Hepatocyte (in vitro differentiated cells): ENCODE results near the gene DCAF17. TPM values are rescaled to one million over a fixed set of nuclear protein-coding genes. Genes with fewer than 3 reads are reported as not detected.

Experiments used
- DNase-seq: peaks from one replicate; pipeline ENCODE4 v3.0.0-alpha.2; 2016; ENCODE audit warnings: low spot score
- H2AFZ ChIP-seq: fragments of 200-600 bp; sonication (generic); 2 replicates; pipeline ENCODE4 v1.6.0; 2016; ENCODE audit warnings: antibody characterized with exemption, mild to moderate bottlenecking
- H3K27ac ChIP-seq: fragments of 200-600 bp; sonication (generic); 2 replicates; pipeline ENCODE4 v1.5.1; 2016; ENCODE audit warnings: mild to moderate bottlenecking
- H3K27me3 ChIP-seq: fragments of 200-600 bp; sonication (generic); 2 replicates; pipeline ENCODE4 v1.6.1; 2016
- H3K36me3 ChIP-seq: fragments of 200-600 bp; sonication (generic); replicated peaks from 2 replicates; pipeline ENCODE4 v1.5.1; 2016; ENCODE audit warnings: low read depth; ENCODE audit not compliant: insufficient read depth
- H3K4me1 ChIP-seq: fragments of 200-600 bp; sonication (generic); 2 replicates; pipeline ENCODE4 v1.5.1; 2016; ENCODE audit warnings: mild to moderate bottlenecking, moderate library complexity; ENCODE audit not compliant: insufficient read depth
- H3K4me2 ChIP-seq: fragments of 200-600 bp; sonication (generic); 2 replicates; pipeline ENCODE4 v1.6.0; 2016
- H3K4me3 ChIP-seq: fragments of 200-600 bp; sonication (generic); 2 replicates; pipeline ENCODE4 v1.5.1; 2016; ENCODE audit warnings: mild to moderate bottlenecking
- H3K79me2 ChIP-seq: fragments of 200-600 bp; sonication (generic); 2 replicates; pipeline ENCODE4 v1.6.0; 2017; ENCODE audit warnings: mild to moderate bottlenecking
- H3K9me2 ChIP-seq: fragments of 200-600 bp; sonication (generic); replicated peaks from 2 replicates; pipeline ENCODE4 v1.6.0; 2017; ENCODE audit warnings: mild to moderate bottlenecking; ENCODE audit not compliant: insufficient read depth
- H3K9me3 ChIP-seq: fragments of 200-600 bp; sonication (generic); 2 replicates; pipeline ENCODE4 v1.5.1; 2016; ENCODE audit warnings: low read depth, mild to moderate bottlenecking
- H4K20me1 ChIP-seq: fragments of 200-600 bp; sonication (generic); 2 replicates; pipeline ENCODE4 v1.6.0; 2016; ENCODE audit warnings: mild to moderate bottlenecking; ENCODE audit not compliant: insufficient read depth, poor library complexity, severe bottlenecking
- CTCF ChIP-seq: fragments of 200-600 bp; sonication (generic); IDR thresholded peaks from 2 replicates; pipeline ENCODE4 v1.5.1; 2016; ENCODE audit warnings: antibody characterized with exemption, mild to moderate bottlenecking; ENCODE audit not compliant: poor library complexity
- EZH2 ChIP-seq: fragments of 200-600 bp; sonication (generic); IDR thresholded peaks from 2 replicates; pipeline ENCODE4 v1.6.1; 2016; ENCODE audit warnings: antibody characterized with exemption, mild to moderate bottlenecking, borderline replicate concordance
- EZH2phosphoT487 ChIP-seq: fragments of 200-600 bp; sonication (generic); IDR thresholded peaks from one replicate; pipeline ENCODE4 v1.6.1; 2018; ENCODE audit warnings: antibody characterized with exemption, mild to moderate bottlenecking, low read depth, moderate library complexity; ENCODE audit not compliant: unreplicated experiment, severe bottlenecking
- WGBS: methylation state at CpG from one replicate; pipeline ENCODE4 v1.1.6; 2016; ENCODE audit warnings: low lambda C conversion rate; ENCODE audit errors: missing lambda C conversion rate; 5-methylcytosine and 5-hydroxymethylcytosine counted together
- polyA plus RNA-seq: library from polyadenylated mRNA; unstranded; fragments of >200 nt; fragmentation: Nextera tagmentation; extraction: Ambion mirVana; gene quantifications from 2 replicates; pipeline ENCODE4 v1.2.1, GENCODE V29; 2016
- total RNA-seq: library from RNA; depleted of rRNA; stranded (reverse); fragments of >200 nt; gene quantifications from 2 replicates; pipeline ENCODE4 v1.2.3, GENCODE V29; 2014

The DCAF17 gene
- total and polyA plus RNA-seq, 2 experiments from 2014 or later: 2.7 to 12.0 TPM

- H3K36me3 ChIP-seq: no peaks in the 10 kb centered on the region
- H3K4me1 ChIP-seq: no peaks in the 10 kb centered on the region
- H3K9me2 ChIP-seq: no peaks in the 10 kb centered on the region
- H3K27ac ChIP-seq: no peak overlapping the region
- no peak overlapping the region for H3K4me3 ChIP-seq
- H4K20me1 ChIP-seq: no peaks in the 10 kb centered on the region
- no peaks in the 10 kb centered on the region for H3K27me3 ChIP-seq
- WGBS: 93% methylated on average over 3 of the region's 3 CpGs
- no peak overlapping the region for H2AFZ ChIP-seq
- no peak for TF ChIP-seq EZH2phosphoT487
- TF ChIP-seq CTCF: no peak
- no peak for TF ChIP-seq EZH2
- no peaks in the 10 kb centered on the region for H3K9me3 ChIP-seq
- H3K4me2 ChIP-seq: no peak overlapping the region
- DNase-seq: no peak
- H3K79me2 ChIP-seq: peaks cover 27% of the 10 kb centered on the region
Measured at GRCh38 chr2:171400395-171400794, 33.6 kb upstream of the DCAF17 start.

GRCh38 chr2:171401947-171402346 lies 32.1 kb upstream of the DCAF17 start:
- WGBS: 93% methylated on average over 1 of the region's 1 CpG

GRCh38 chr2:171402906-171403580 lies 31.0 kb upstream of the DCAF17 start:
- no peak for DNase-seq
- peaks cover 32% of the 10 kb centered on the region for H3K79me2 ChIP-seq
- 97% methylated on average over 4 of the region's 4 CpGs for WGBS
- H3K9me2 ChIP-seq: no peaks in the 10 kb centered on the region
- no peaks in the 10 kb centered on the region for H3K4me1 ChIP-seq
- TF ChIP-seq CTCF (no peak), EZH2 (no peak), EZH2phosphoT487 (no peak)
- no peaks in the 10 kb centered on the region for H3K9me3 ChIP-seq
- H2AFZ ChIP-seq: no peak overlapping the region
- H3K27ac ChIP-seq: no peak overlapping the region
- no peaks in the 10 kb centered on the region for H3K27me3 ChIP-seq
- no peak overlapping the region for H3K4me2 ChIP-seq
- H4K20me1 ChIP-seq: no peaks in the 10 kb centered on the region
- H3K4me3 ChIP-seq: no peak overlapping the region
- H3K36me3 ChIP-seq: no peaks in the 10 kb centered on the region

More at GRCh38 chr2:171401947-171402346, 32.1 kb upstream of the DCAF17 start:
- H3K36me3 ChIP-seq: no peaks in the 10 kb centered on the region
- no peaks in the 10 kb centered on the region for H4K20me1 ChIP-seq
- TF ChIP-seq EZH2phosphoT487: no peak
- H3K9me3 ChIP-seq: no peaks in the 10 kb centered on the region
- no peaks in the 10 kb centered on the region for H3K4me1 ChIP-seq
- H2AFZ ChIP-seq: no peak overlapping the region
- no peak overlapping the region for H3K4me3 ChIP-seq
- no peaks in the 10 kb centered on the region for H3K27me3 ChIP-seq
- no peaks in the 10 kb centered on the region for H3K9me2 ChIP-seq
- no peak for DNase-seq
- no peak overlapping the region for H3K4me2 ChIP-seq
- H3K79me2 ChIP-seq: peaks cover 27% of the 10 kb centered on the region
- H3K27ac ChIP-seq: no peak overlapping the region

- Histone ChIP-seq H3K4me3 (no peak overlapping the region), H3K4me2 (no peak overlapping the region), H4K20me1 (no peaks in the 10 kb centered on the region), H3K9me2 (no peaks in the 10 kb centered on the region), H3K4me1 (peaks cover under 1% of the 10 kb centered on the region), H3K9me3 (no peaks in the 10 kb centered on the region), H3K79me2 (peaks cover 39% of the 10 kb centered on the region), H2AFZ (no peak overlapping the region), H3K36me3 (no peaks in the 10 kb centered on the region), H3K27ac (no peak overlapping the region), H3K27me3 (no peaks in the 10 kb centered on the region)
- no peak for DNase-seq
- 93% methylated on average over 5 of the region's 5 CpGs for whole genome bisulfite sequencing
- TF ChIP-seq CTCF (no peak), EZH2 (no peak), EZH2phosphoT487 (no peak)
Measured at GRCh38 chr2:171404261-171404660, 29.8 kb upstream of the DCAF17 start.
